Measurements from ENCODE around the gene CDH22.

Gene CDH22

DNA sequence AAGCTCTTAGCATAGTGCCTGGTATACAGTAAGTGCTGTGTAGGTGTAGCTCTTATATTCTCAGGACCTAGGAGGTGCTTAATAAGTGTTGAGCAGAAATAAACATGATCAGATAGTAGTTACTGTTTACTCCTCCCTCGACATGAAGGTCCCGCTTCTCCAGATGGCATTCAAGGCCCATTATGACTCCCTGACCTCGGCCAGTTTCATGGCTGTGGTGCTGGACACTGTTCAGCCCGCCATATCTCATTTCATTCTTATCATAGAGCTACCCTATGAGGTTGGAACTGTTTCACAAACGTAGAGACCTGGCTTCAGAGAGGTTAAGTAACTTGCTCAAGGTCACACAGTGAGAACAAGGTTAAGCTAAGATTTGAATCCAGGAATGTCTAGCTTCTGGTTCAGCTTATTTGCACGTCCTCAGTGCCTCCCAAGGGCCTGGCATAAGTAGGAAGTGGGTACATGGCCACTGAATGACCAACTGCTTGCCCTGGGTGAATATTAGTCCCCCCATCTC is 151.2 kb downstream of the CDH22 start:
- TF ChIP-seq, protein P1, sequence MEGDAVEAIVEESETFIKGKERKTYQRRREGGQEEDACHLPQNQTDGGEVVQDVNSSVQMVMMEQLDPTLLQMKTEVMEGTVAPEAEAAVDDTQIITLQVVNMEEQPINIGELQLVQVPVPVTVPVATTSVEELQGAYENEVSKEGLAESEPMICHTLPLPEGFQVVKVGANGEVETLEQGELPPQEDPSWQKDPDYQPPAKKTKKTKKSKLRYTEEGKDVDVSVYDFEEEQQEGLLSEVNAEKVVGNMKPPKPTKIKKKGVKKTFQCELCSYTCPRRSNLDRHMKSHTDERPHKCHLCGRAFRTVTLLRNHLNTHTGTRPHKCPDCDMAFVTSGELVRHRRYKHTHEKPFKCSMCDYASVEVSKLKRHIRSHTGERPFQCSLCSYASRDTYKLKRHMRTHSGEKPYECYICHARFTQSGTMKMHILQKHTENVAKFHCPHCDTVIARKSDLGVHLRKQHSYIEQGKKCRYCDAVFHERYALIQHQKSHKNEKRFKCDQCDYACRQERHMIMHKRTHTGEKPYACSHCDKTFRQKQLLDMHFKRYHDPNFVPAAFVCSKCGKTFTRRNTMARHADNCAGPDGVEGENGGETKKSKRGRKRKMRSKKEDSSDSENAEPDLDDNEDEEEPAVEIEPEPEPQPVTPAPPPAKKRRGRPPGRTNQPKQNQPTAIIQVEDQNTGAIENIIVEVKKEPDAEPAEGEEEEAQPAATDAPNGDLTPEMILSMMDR (IDR thresholded peaks at IDR 0.05; ENCODE audit: borderline replicate concordance, extremely low read depth, low read length, poor library complexity, severe bottlenecking), result no peak
- TF ChIP-seq EZH2 (IDR thresholded peaks at IDR 0.05; ENCODE audit: borderline replicate concordance, low read depth, low read length, severe bottlenecking), result no peak
- DNase-seq, result no peak

DNA sequence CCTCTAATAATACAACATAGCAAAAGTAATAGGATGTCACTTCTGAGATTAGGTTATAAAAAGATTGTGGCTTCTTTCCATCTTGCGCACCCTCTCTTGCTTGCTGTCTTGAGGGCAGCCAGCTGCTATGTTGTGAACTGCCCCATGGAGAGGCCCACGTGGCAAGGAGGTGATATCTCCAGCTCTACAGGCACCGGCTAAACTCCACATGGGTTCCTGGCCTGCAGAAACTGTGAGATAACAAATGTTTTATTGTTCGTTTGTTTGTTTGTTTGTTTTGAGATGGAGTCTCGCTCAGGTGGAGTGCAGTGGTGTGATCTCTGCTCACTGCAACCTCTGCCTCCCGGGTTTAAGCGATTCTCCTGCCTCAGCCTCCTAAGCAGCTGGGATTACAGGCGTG is 152.2 kb downstream of the CDH22 start:
- H3K9ac ChIP-seq (ENCODE audit: low read depth, low read length), result no peak overlapping the region
- no peak for ATAC-seq (ENCODE audit: insufficient read depth, low read depth)
- H2AFZ ChIP-seq (ENCODE audit: low read depth, low read length), result no peak overlapping the region
- no peaks in the 10 kb centered on the region for H4K20me1 ChIP-seq (ENCODE audit: insufficient read depth, low read length)
- DNase-seq, result no peak
- TF ChIP-seq, protein P1 (IDR thresholded peaks at IDR 0.05; ENCODE audit: borderline replicate concordance, extremely low read depth, low read length, poor library complexity, severe bottlenecking), result no peak
- TF ChIP-seq EZH2 (IDR thresholded peaks at IDR 0.05; ENCODE audit: borderline replicate concordance, low read depth, low read length, severe bottlenecking), result no peak
- H3K4me3 ChIP-seq (ENCODE audit: low read depth in 1 of 2, low read length in 2 of 2), result no peak overlapping the region
- no peaks in the 10 kb centered on the region for H3K4me1 ChIP-seq (ENCODE audit: insufficient read depth, low read length)
- H3K36me3 ChIP-seq (ENCODE audit: insufficient read depth, low read length), result no peaks in the 10 kb centered on the region
- H3K4me2 ChIP-seq (ENCODE audit: insufficient read depth, low read length), result no peak overlapping the region
- peaks cover 16% of the 10 kb centered on the region for H3K27me3 ChIP-seq (ENCODE audit: insufficient read depth, low read length, poor library complexity)
- H3K27ac ChIP-seq (ENCODE audit: low read length), result no peak overlapping the region
- no peaks in the 10 kb centered on the region for H3K9me3 ChIP-seq (ENCODE audit: insufficient read depth, low read length, severe bottlenecking)
- H3K79me2 ChIP-seq (ENCODE audit: insufficient read depth, low read length), result no peaks in the 10 kb centered on the region

More for the DNA sequence above, 151.2 kb downstream of the CDH22 start:
- Histone ChIP-seq H3K4me1 (ENCODE audit: insufficient read depth, low read length) (no peaks in the 10 kb centered on the region), H3K9me3 (ENCODE audit: insufficient read depth, low read length, severe bottlenecking) (no peaks in the 10 kb centered on the region), H4K20me1 (ENCODE audit: insufficient read depth, low read length) (no peaks in the 10 kb centered on the region), H3K4me3 (ENCODE audit: low read depth in 1 of 2, low read length in 2 of 2) (no peak overlapping the region), H3K27ac (ENCODE audit: low read length) (no peak overlapping the region), H3K36me3 (ENCODE audit: insufficient read depth, low read length) (no peaks in the 10 kb centered on the region), H3K79me2 (ENCODE audit: insufficient read depth, low read length) (no peaks in the 10 kb centered on the region), H2AFZ (ENCODE audit: low read depth, low read length) (no peak overlapping the region), H3K4me2 (ENCODE audit: insufficient read depth, low read length) (no peak overlapping the region), H3K27me3 (ENCODE audit: insufficient read depth, low read length, poor library complexity) (peaks cover 16% of the 10 kb centered on the region), H3K9ac (ENCODE audit: low read depth, low read length) (no peak overlapping the region)
- no peak for ATAC-seq (ENCODE audit: insufficient read depth, low read depth)

DNA sequence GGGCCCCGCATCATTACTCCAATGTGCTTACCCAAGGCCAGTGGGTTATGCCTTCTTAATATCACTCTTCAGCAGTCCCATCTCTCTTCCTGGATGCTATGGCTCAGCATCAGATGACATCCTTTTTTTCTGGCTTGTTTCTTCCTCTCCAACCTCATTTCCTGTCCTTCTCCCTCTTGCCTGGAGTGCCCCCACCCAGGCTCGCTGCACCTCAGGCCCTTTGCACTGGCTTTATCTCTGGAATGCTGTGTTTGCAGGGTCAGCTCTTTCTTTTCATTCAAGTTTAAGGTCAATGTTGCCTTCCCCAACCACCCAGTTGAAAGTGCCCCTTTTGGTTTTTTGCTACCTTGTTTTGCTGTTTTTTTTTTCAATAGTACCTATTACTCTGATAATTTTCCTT is 153.5 kb downstream of the CDH22 start:
- peaks cover 16% of the 10 kb centered on the region for H3K27me3 ChIP-seq (ENCODE audit: insufficient read depth, low read length, poor library complexity)
- no peak for ATAC-seq (ENCODE audit: insufficient read depth, low read depth)

More for the DNA sequence above, 153.5 kb downstream of the CDH22 start:
- no peaks in the 10 kb centered on the region for H3K36me3 ChIP-seq (ENCODE audit: insufficient read depth, low read length)
- no peak overlapping the region for H2AFZ ChIP-seq (ENCODE audit: low read depth, low read length)
- no peaks in the 10 kb centered on the region for H3K79me2 ChIP-seq (ENCODE audit: insufficient read depth, low read length)
- DNase-seq, result no peak
- no peak overlapping the region for H3K4me2 ChIP-seq (ENCODE audit: insufficient read depth, low read length)
- TF ChIP-seq, protein P1 (IDR thresholded peaks at IDR 0.05; ENCODE audit: borderline replicate concordance, extremely low read depth, low read length, poor library complexity, severe bottlenecking), result no peak
- TF ChIP-seq EZH2 (IDR thresholded peaks at IDR 0.05; ENCODE audit: borderline replicate concordance, low read depth, low read length, severe bottlenecking), result no peak
- H4K20me1 ChIP-seq (ENCODE audit: insufficient read depth, low read length), result no peaks in the 10 kb centered on the region
- no peak overlapping the region for H3K27ac ChIP-seq (ENCODE audit: low read length)
- H3K4me1 ChIP-seq (ENCODE audit: insufficient read depth, low read length), result no peaks in the 10 kb centered on the region
- no peaks in the 10 kb centered on the region for H3K9me3 ChIP-seq (ENCODE audit: insufficient read depth, low read length, severe bottlenecking)
- no peak overlapping the region for H3K4me3 ChIP-seq (ENCODE audit: low read depth in 1 of 2, low read length in 2 of 2)
- H3K9ac ChIP-seq (ENCODE audit: low read depth, low read length), result no peak overlapping the region

All from DND-41 (cell line).